MM.1S (cell line): ENCODE data around the gene HOMER3.

Experiments used
- EZH2 ChIP-seq: fragments of 300-600 bp; sonication (generic); optimal IDR thresholded peaks from 2 replicates; pipeline ENCODE3; 2017; ENCODE audit warnings: low read depth, mild to moderate bottlenecking, antibody characterized with exemption, low read length, mixed read lengths
- EZH2phosphoT487 ChIP-seq: fragments of 300-600 bp; sonication (generic); IDR thresholded peaks from 2 replicates; pipeline ENCODE4 v1.6.1; 2018; ENCODE audit warnings: antibody characterized with exemption, low read length
- TF ChIP-seq, protein P1 (sequence below): fragments of 300-600 bp; sonication (generic); IDR thresholded peaks from 2 replicates; pipeline ENCODE4 v1.5.1; 2016; ENCODE audit warnings: antibody characterized with exemption, low read length, mixed read lengths

DNA sequence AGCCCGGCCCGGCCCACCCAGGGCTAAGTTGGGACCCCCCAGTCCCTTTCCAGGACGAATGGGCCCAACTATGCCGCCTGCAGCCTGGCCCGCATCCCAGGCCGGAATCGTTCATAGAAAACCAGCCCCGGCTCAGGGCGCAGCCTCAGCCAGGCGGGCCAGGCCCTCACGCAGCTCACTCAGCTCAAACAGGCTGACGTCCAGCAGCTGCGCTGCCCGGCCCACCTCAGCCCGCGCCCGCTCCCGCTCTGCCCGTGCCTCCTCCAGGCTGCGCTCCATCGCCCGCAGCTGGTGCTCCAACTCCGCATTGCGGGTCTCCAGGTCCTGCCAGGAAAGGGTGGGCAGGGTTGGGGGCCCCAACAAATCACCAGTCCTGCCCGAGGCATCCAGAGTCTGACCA, 11.7 kb downstream of the HOMER3 start:
- TF ChIP-seq EZH2, result no peak
- TF ChIP-seq, protein P1, sequence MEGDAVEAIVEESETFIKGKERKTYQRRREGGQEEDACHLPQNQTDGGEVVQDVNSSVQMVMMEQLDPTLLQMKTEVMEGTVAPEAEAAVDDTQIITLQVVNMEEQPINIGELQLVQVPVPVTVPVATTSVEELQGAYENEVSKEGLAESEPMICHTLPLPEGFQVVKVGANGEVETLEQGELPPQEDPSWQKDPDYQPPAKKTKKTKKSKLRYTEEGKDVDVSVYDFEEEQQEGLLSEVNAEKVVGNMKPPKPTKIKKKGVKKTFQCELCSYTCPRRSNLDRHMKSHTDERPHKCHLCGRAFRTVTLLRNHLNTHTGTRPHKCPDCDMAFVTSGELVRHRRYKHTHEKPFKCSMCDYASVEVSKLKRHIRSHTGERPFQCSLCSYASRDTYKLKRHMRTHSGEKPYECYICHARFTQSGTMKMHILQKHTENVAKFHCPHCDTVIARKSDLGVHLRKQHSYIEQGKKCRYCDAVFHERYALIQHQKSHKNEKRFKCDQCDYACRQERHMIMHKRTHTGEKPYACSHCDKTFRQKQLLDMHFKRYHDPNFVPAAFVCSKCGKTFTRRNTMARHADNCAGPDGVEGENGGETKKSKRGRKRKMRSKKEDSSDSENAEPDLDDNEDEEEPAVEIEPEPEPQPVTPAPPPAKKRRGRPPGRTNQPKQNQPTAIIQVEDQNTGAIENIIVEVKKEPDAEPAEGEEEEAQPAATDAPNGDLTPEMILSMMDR, result no peak
- TF ChIP-seq EZH2phosphoT487, result no peak
